HK-2 (cell line): Measurements from ENCODE around the gene MAPKBP1.

Experiments
- DNase-seq: peaks from one replicate; pipeline ENCODE4 v3.0.0-alpha.2; 2018; ENCODE audit not compliant: unreplicated experiment

Gene MAPKBP1

DNA sequence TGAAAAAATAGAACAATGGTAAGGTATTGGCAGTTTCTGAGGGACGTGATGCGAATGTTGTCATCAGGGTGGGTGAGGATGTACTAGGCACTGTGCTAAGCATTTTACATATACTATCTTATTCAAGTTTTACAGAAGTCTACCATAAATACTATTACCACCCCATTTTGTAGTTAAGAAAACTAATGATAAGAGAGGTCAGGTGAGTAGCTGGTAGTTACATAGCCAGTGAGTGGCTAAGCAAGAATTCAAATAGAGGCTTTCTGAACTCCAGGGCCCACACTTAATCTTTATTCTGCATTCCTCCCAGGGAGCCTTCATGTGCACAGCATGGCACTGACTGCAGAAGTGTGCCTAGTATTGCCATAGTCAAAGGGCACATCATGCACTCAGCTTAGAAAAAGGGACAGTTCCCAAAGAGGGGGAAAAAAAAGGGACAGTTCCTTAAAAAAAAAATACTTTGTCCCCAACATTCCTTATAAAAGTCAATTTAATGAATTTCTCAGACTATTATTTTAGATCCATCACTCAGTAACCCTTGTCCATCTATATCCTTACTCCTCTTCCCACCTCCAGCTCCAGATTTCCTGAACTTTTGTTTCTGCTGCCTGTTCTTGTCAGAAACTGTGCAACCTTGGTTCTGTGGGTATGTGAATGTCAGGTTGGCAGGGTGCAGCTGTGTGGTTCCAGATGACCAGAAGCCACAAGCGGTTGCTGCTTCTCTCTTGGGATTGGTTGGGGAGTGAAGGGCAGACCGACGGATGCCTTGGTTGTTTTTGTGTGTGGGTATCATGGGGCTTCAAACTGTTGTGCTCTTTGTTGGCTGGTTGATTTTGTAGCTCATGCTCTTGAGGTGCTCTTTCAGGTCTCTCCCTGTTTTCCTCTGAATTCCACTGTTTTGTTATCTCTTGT, 8.3 kb downstream of the MAPKBP1 start:
- DNase-seq, result no peak

DNA sequence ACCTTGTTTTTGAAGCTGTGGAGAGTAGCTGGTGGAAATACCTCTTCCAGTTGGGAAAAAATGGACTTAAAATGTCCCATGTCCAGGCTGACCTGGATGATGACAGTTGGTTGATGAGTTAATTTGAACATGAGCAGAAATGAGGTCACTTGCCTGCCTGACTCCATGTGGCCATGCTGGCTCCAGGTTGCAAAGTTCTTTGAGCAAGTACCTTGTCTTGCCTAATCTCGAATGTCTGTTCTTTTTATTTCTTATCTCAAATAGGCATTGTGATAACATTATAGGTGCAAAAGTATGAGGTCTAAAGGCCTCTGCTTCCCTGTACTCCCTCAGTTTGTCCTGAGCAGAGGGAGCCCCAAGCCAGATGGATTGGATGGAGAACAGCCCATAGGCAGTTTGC, 9.0 kb downstream of the MAPKBP1 start:
- no peak for DNase-seq

DNA sequence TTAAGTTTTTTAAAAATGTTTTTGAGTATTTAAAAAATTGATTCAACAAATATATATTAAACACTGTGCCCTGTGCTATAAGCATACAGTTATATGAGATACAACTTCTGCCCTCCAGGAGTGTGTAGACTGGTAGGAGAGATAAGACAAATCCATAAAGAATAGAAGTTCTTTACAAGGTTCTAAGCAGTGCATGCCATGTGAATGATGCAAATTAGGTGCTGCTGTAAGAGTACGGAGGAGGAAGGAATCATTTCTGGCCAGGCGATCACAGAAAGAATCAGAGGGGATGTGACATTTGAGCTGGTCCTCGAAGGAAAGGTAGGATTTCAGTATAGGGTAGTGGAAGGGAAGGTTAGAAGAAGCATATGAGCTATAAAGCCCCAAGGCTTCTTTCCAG, 14.0 kb downstream of the MAPKBP1 start:
- no peak for DNase-seq

DNA sequence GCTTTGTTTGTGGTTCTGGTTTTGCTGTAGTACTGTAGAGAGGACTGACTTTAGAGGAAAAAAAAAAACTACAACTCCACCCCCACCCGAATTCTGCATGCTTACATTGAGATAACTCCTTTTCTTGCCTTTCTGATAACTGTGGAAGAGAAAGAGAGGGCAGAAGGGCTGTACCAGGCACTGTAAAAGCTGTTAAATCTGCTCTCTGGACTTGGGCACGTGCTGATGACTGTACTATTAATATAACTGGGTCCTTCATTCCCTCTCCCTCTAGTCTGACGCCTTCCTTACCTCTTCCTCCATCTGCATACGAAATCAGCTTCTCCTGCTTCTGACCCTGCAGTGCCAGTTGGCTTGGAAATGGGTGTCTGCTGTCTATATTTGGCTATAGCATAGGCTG, 15.0 kb downstream of the MAPKBP1 start:
- DNase-seq, result no peak

DNA sequence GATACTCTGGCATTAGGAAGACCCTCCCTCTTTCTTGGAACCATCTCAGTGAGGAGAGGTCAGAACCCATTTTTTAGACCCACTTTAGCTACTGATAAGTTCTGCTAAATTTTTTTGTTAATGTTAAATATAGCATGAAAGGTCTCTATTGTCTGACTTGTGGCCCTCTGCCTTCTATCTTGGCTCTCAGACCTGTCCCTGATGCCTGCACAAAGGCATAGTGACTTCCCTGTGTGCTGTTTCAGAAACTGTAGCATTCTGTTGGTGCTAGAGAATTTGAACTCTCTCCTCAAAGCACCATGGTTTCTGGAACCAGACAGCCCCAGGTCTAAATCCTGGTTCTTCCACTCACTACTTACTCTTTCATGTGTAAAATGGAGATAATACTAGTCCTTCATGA, 15.4 kb downstream of the MAPKBP1 start:
- no peak for DNase-seq

DNA sequence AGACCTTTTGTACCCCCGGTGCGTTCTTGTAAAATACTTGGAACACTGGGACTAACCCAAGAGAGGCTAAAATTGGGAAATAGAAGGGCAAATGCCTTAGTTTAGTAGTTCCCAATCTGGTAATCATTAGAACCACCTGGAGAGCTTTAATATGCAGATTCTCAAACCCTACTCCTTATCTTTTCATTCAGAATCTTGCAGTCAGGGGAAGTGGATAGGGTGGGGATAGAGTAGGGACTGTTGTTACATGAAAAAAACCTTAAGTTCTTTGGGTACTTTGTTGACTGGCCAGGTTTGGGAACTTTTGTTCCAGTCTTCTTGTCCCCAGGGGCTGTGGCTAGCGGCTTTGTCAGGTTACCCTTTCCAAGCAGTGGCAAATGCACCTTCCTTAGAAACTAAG, 15.9 kb downstream of the MAPKBP1 start:
- DNase-seq, result no peak

DNA sequence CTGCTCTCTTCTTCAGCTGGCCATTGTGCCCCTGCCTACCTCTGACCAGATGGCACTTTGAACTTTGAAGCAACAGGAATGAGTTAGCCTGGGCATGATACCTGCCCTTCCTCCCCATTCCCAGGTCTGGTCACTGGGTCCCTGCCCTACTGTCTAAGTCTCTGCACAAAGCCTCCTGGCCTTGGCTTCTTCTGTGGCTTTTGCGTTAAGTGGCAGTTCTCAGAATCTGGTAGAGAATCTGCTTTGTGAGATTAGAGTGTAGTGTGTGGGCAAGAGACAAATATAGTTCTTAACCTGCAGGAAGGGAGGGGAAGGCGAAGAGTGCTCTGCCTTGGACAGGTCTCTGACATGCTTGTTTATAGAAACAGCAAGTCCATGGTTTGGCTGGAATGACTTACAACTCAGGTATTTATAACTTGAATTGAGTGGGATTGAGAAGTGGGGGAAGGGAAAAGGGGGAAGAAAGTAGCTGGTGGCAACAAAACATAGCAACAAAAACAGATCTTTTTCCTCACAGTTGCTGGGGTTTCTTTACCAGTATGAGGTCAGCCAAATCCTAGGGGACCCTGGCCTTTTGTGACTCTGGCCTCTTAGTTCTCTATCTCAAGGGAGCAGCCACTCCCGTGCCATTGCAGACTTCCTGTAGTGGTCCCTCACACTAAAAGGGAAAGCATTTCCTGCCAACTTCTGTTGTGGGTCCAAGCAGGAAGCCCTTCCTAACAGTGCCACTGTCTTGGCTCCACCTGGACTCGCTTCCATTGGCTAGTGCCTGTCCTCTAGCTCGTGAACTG, 16.7 kb downstream of the MAPKBP1 start:
- no peak for DNase-seq

DNA sequence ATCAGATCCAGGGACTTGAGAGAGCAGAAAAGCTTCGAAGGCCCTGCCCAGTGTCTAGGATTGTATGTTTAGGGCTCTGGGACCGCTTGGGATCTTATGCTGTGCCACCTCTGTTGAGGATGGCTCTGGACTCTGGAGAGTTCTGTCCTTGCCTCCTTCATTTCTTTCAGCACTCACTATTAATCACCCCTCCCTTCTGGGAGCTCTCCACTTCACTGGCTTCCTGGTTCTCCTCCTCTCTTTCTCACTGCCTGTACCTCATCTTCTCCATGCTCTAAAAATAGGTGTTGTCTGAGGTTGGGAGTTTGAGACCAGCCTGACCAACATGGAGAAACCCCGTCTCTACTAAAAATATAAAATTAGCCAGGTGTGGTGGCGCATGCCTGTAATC, 17.3 kb downstream of the MAPKBP1 start:
- no peak for DNase-seq

DNA sequence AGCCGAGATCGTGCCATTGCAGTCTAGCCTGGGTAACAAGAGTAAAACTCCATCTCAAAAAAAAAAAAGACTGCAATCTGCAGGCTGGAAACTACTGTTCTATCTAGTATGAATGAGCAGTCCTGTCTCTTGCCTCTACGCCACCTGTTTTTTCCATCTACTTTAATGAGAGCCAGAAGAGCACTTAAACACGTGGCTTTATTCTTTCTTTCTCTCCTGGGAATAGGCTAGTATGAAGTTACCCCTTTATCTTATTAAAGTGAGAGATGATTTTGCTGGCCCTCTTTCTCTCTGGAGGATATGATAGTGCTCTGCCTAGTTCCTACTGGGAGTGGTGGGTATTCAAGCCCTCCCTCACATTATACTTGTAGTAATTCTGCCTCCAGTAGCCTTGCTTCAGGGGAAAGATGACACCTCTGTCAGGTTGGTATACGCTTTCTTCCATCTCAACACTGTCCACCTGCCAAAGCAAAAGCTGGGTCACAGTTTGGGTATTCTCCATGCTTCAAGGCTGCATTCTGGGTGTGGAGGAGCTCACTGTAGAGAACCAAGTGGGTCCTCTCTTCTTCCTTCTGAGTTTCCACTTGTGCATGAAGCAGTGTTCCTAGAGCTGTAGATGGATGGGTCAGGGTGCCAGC, 17.8 kb downstream of the MAPKBP1 start:
- no peak for DNase-seq

DNA sequence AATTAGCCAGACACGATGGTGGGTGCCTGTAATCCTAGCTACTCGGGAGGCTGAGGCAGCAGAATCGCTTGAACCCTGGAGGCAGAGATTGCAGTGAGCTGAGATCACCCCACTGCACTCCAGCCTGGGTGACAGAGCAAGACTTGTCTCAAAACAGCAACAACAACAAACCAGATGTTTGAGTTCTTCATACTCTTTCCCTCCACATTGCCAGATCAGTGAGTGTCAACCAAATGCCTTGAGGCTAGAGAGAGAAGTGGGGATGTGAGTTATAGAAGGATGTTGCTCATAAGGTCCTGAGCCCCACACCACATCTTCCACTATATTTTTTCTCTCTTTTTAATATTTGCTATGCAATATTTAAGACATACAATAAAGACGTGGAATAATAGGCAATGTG, 19.8 kb downstream of the MAPKBP1 start:
- no peak for DNase-seq

DNA sequence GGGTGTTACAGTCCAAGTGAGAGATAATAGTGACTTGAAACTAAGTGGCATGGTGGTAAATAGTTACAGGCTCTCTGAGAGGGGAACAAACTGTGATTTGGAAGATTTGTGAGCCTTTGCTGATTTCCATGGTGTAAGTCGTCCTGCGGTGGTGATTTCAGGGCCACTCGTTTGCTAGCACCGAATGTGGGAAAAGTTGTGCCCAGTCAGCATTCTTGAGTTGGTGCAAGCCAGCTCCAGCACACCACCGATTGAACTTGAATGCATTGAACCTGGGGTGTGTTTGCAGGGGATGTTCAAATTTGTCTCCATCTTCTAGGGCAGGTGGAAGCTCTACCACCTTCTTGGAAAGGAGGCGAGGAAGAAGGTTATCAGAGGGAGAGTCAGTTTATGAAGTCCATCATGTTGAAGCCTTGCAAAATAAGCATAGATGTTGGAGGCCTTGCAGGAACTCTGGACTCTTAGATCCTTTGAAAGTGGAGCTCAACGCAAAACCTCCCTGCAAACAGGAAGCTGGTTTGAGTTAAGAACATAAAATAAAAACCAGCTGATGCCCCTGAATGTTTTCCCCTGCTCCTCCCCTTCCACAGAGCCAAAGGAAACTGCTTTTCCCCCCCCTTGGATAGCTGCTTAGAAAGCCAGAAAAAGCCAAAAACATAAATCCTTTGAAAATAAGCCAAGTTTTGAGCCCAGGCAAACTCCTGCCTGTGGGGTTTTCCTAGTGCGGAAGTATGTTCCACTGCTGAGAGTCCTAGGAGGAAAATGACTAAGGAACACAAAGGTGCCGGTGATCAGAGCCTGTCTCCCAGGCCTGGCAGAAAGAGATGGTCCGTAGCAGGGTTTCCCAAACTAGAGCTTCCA, 21.9 kb downstream of the MAPKBP1 start:
- no peak for DNase-seq

DNA sequence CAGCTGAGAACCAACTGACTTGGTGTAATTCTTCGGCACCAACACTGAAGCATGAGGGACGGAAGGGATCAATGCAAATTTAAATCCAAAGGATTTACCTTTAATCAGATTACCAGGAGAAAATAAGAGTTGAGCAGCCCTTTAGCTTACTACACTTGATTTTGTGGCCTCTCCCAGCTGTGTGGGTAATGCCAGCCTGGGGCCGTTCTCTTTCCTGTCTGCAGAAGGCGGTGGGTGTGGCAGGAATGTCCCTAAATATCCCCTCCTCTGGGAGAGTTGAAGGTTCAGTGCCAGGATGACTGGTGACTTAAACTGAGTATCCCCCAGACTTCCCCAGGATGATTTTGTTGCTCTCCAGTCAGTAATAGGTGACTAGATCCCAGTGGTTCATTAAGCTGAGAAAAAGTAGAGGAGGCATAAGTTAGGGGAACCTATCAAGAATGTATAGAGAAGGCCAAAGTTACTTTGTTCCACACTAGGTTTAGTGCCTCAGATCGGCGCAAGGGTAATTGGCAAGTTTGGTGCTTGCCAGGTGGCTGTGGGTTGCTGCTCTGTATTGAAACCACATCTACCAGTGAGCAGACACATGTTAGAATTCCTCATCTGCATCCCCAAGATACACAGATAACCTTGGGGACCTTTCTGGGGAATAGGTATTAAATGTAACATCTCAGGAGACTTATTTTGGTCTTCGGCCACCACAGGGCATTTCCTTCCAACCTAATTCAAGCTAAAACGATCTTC, 23.1 kb downstream of the MAPKBP1 start:
- DNase-seq, result no peak

DNA sequence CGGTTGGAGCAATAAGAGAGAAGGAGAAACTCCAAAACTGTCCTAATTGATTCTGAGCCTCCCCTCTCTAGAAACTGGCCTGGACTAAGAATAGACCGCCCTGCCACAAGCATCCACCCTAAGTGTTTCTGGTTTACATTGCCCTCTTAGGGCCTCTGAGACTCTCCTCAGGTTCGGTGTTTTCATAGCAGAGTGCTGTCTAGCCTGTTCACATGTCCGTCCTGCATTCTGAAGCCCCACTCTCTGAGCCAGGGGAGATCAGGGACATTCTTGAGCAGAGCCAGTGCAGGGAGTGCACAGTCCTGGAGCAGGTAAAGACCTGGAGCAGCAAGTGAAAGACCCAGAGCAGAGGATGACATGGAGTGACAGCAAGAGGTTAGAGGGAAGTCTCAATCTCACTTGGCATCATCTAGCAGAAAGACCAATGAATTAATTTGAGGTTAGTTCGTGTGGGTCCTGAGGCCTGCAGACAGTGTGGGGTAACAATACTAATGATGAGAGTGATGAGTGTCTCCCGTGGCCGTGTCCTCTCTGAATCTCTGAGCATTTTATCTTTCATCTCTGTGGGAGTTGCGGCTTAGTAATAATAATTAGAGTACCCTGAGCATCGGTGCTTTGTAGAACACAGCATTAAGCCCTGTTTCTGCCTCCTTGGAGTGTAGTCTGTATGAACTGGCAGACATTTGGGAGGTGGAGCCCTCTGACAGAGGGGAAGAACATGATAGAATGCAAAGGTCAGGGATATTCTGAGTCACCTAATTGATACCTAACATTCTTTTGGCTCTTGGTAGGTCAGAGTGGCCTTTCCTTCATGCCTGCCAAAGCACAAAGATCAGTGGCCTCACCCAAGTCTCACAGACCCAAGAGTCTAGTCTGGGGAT, 24.6 kb downstream of the MAPKBP1 start:
- no peak for DNase-seq

DNA sequence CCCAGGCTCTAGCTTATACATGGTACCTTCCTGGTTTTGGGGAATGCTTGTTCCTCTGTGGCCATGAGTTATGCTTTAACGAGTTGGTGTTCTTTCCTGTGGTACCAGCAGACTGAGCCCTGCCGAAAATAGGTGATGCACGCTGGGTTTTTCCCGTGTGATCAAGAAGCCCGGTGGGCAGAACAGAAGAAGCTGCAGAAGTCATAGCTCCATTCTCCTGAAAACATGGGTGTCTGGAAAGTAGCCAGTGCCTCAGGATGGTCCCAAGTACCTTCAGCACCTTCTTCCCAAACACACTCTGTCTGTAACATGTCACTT, 25.2 kb downstream of the MAPKBP1 start:
- no peak for DNase-seq

DNA sequence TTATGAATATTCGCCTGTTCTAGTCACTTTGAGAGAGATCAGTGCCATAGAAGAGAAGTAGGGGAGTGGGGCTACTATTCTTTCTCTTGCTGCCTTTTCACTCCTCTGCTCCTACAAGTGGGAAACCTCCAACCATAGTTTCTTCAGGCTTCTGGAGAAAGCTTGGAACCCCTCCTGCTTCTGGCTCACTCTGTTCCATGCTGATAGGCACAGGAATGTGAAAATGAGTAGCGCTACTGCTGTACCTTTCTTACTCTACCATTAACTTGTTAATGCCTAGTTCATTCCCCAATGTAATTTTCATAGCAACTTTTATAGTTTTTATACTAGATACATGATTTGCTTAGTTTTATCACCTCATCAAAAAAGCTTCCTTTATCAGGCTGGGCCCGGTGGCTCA, 26.9 kb downstream of the MAPKBP1 start:
- DNase-seq, result no peak

DNA sequence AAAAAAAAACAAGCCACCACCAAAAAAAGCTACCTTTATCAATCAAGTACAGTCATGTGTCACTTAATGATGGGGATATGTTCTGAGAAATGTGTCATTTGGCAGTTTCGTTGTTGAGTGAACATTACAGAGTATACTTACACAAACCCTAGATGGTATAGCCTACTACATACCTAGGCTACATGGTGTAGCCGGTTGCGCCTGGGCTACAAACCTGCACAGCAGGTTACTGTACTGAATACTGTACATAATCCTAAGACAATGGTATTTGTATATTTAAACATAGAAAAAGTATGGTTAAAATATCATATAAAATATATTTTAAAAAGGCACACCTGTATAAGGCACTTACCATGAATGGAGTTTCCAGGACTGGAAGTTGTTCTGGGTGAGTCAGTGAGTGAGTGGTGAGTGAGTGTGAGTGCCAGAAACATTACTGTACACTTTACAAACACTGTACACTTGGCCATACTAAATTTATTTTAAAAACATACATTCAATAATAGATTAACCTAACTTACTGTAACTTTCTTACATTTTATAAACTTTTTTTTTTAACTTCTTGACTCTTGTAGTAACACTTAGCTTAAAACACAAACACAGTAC, 27.7 kb downstream of the MAPKBP1 start:
- no peak for DNase-seq

DNA sequence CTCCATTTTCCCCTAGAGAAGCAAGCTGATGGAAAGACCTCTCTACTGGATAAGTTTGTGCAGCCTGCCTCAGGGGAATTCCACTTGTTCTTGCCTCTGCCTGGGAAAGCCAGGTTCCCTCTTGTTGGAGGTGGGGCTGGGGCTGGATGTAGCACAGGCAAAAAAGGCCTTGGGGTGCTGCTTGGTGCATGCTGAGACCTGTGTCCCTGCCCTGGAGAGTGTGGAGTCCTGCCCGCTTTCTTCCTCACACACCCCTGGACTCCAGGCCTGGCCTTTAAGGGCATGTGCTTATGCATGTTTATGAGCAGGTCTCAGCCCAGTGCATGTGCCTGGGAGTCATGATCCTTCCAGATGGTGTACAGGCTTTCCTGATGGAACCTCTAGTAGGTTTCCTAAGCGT, 30.1 kb downstream of the MAPKBP1 start:
- no peak for DNase-seq

DNA sequence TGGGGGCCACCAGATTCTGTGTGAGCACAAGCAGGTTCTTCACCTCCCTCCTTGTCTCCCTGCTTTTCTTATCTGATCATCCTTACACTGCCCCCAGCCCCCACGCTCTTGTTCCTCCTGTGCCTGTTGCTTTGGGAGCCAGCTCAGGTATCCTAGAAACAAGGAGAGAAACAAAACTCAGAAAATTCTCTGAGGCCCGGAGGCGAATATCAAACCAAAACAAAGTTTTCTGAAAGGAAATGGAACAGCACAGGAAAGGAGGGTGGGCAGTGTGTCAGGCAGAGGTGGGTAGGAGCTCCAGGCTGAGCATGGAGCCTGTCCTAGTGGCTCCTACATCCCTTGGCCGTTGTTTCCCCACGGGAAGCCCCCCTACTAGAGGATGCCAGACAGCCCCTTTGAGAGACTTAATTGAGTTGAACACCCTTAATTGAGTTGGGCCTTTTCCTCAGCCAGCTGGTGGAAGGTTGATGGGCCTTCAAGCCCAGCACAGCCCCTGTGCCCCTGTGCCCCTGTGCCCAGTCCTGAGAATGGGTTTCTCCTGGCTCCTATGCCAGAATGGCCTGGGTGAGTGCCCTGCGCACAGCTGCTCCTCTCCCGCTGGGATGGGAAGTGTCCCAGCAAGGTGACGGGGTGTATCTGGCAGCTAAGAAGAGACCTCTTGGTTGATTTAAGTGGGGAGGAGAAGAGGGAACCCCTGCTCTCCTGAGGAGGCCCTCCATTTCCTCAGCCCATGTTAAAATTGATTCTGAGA, 30.8 kb downstream of the MAPKBP1 start:
- DNase-seq, result no peak

DNA sequence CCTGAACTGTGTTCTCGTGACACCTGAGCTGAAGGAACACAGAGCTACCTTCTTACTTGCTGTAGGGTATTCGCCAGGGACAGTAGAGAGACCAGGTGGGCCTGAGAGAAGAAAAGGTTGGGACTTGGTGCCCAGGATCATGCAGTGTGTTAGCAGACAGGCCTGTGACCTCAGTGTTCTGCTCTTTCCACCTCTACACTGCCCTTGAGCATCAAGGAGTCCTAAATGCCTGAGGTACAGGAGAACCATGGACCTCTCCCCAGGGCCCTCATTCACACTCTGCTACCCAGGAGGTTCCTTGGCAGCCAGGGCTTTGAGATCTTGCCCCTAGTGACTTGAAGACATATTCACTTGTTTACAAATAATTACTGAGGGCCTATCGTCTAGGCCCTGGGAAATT, 31.4 kb downstream of the MAPKBP1 start:
- DNase-seq, result no peak
